GM12875 (cell line): ENCODE results near the gene PLCG1.

Experiments
- H3K4me3 ChIP-seq: one replicate; pipeline ENCODE4 v1.5.1; 2011; ENCODE audit warnings: low read depth, low read length, control low read depth
- TF ChIP-seq, protein P1 (sequence below): IDR thresholded peaks from 2 replicates; pipeline ENCODE4 v1.5.1; 2011; ENCODE audit warnings: low read depth, mild to moderate bottlenecking, control low read depth, inconsistent platforms, low read length, moderate library complexity, borderline replicate concordance; ENCODE audit not compliant: insufficient read depth

The PLCG1 gene

DNA sequence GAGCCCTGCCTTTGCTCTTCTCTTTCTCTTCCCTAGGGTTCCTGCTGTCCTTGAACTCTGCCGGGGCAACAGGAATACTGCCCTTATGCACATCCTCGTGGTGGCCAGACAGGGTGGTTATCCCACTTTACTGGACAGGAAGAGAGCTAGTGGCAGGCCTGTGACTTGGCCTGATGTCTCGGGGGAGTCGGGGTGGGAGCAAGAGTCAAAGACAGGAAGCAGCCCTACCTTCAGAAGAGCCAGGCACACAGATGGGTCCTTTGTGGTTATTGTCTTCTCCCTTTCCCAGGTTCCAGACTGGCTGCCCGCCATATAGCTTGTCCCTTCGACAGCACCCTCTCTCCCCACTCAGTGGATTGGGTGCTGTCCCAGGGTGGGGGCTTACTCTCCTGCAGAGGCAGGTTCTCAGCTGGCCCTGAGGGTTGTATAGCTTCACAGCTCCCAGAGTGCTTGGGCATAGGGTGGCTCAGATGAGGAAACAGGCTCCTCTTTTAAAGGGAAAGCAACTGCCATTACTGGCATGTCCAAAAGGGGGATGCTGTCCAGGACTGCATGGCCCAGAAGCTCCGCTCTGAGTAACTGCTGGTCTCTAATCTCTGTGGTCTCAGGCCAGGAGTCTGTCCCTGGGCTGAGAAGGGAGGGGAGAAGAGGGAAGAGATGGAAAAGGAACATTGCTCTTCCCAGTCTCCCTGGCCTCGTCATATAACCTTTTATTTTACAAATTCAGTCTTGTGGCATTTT, 17.3 kb downstream of the PLCG1 start:
- no peak overlapping the region for H3K4me3 ChIP-seq
- TF ChIP-seq, protein P1, sequence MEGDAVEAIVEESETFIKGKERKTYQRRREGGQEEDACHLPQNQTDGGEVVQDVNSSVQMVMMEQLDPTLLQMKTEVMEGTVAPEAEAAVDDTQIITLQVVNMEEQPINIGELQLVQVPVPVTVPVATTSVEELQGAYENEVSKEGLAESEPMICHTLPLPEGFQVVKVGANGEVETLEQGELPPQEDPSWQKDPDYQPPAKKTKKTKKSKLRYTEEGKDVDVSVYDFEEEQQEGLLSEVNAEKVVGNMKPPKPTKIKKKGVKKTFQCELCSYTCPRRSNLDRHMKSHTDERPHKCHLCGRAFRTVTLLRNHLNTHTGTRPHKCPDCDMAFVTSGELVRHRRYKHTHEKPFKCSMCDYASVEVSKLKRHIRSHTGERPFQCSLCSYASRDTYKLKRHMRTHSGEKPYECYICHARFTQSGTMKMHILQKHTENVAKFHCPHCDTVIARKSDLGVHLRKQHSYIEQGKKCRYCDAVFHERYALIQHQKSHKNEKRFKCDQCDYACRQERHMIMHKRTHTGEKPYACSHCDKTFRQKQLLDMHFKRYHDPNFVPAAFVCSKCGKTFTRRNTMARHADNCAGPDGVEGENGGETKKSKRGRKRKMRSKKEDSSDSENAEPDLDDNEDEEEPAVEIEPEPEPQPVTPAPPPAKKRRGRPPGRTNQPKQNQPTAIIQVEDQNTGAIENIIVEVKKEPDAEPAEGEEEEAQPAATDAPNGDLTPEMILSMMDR: no peak

DNA sequence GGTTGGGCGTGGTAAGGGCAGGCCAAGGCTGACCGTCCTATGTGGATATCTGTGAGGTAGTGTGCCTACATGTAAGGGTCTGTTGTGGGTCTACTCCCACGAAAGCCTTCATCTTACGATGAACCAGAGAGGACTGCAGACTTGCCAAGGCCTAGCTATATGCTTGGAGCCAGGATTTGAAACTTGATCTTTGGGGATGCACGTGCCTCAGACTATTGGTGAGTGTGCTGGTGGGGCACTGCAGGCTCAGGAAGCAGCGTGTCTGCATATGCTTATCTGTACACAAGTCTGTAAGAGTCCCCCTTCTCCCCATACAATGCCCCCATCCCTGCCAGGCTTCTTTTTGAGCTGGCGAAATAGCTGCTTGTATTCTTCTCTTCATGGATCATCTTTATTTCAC, 17.9 kb downstream of the PLCG1 start:
- TF ChIP-seq, protein P1: no peak
- H3K4me3 ChIP-seq: no peak overlapping the region

DNA sequence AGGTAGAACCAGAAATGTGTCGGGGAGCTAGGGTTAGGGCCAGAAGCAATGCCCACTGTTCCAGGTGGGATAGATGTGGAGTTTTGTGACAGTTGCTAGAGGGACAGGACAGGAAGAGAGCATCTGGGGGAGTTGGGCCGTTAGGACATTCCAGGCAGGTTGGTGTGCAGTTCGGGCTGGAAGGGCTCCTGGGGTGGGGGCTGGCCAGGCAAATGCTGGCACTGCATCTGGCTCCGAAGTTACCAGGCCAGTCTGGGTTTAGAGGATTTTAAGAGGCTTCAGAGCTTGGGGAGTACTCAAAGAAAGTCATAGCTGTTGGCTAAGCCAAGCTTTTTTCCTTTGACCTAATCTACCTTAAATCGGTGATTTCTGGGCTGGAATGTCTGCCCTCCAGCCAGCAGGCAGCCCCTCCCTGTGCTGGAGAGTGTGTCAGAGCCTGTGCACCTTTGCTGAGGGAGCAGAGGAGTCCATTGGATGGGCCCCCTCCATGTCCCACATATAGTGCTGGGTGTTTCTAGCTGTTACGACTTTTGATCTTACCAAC, 20.8 kb downstream of the PLCG1 start:
- TF ChIP-seq, protein P1: no peak
- no peak overlapping the region for H3K4me3 ChIP-seq

DNA sequence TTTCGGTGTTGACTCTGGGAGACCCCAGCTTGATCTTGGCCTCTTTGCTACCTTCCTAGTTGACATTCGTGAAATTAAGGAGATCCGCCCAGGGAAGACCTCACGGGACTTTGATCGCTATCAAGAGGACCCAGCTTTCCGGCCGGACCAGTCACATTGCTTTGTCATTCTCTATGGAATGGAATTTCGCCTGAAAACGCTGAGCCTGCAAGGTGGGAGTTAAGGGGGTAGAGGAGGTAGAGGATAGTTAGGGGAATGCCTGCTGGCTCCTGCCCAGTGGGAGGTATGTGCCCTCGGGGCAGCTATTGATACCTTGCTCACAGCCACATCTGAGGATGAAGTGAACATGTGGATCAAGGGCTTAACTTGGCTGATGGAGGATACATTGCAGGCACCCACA, 22.2 kb downstream of the PLCG1 start:
- TF ChIP-seq, protein P1: no peak

DNA sequence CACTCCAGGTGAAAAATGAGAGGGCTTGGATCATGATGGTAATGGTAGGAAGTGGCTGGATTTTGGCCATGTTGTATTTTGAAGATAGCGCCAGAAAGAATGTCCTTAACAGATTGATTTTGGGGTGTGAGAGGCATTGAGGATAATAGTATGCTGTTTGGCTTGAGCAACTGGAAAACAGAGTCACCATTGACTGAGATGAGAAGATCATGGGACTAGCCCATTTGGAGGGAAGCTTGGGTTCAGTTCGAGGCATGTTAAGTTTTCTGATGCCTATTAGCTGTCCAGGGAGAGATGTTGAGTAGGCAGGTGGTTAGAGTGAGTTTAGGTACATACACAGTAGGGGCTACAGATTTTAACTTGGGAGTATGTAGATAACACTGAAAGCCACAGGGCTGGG, 23.3 kb downstream of the PLCG1 start:
- TF ChIP-seq, protein P1: no peak

More for the DNA sequence above, 22.2 kb downstream of the PLCG1 start:
- no peak overlapping the region for H3K4me3 ChIP-seq

DNA sequence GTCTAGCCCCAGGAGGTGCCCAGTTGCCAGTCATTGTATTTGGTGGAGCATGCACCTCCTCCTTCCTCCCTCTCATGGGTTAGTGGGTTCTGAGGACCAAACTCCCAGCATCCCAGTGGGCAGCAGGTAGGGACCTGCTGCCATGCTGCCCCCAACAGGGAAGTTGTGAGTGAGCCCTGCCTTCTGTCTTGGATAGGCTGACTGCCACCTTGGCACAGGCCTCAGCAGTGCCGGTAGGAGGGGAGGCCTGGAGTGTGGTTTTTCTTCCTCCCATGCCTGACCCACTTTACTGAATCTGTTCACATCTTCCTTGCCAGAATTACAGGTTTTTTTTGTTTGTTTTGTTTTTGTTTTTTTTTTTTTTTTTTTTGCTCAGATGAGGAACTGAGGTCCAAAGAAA, 24.5 kb downstream of the PLCG1 start:
- no peak overlapping the region for H3K4me3 ChIP-seq
- TF ChIP-seq, protein P1: no peak

More for the DNA sequence above, 23.3 kb downstream of the PLCG1 start:
- no peak overlapping the region for H3K4me3 ChIP-seq

DNA sequence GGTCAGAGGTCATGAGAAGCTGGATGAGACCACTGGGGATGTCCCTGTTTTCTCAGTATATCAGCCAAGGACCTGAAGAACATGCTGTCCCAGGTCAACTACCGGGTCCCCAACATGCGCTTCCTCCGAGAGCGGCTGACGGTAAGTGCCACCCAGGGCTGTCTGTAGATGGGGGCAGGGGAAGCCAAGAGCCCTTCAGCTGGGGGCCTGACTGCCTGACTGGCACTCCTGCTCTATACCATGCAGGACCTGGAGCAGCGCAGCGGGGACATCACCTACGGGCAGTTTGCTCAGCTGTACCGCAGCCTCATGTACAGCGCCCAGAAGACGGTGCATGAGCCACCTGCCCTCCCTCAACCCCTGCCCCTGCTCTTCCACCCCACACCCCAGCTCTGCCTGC, 25.1 kb downstream of the PLCG1 start:
- TF ChIP-seq, protein P1: no peak

More for the DNA sequence above, 25.1 kb downstream of the PLCG1 start:
- no peak overlapping the region for H3K4me3 ChIP-seq
